Stimulated activated CD4-positive, alpha-beta T cell treated with anti-CD3 and anti-CD28 coated beads, Interleukin-4, amount 100 ng/mL, for 4 hours (primary cell): ENCODE results near the gene CLDN14.

Experiments
- DNase-seq, 2 experiments: peaks; one replicate each; pipeline ENCODE4 v3.0.0-alpha.2; 2020

Gene CLDN14, protein sequence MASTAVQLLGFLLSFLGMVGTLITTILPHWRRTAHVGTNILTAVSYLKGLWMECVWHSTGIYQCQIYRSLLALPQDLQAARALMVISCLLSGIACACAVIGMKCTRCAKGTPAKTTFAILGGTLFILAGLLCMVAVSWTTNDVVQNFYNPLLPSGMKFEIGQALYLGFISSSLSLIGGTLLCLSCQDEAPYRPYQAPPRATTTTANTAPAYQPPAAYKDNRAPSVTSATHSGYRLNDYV

GRCh38 chr21:36479415-36480402, at the start of gene CLDN14:
TSS of gene CLDN14 (minus strand) at chr21:36480122. CDS start at chr21:36461695, 18,427 bp downstream.
- DNase-seq, result no peak

GRCh38 chr21:36528716-36529115, 48.8 kb upstream of the CLDN14 start:
- DNase-seq, result no peak

DNA sequence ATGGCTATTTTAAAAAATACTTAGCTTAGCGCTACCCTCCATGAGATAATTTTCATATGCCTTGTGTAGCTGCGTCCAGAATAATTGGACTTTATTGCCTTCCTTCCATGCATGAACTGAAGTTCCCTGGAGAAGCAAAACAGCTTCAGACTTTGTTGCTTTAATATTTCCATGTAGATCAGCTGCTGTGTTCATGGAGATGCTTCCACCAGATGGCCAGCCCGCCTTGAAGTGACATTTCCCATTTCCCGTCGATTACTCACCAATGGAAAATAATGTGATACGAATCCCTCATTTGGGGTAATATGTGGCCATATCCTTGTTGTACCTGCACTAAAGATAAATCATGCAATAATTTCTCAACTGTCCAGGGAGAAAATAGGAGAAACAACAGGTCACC, 47.4 kb upstream of the CLDN14 start:
- DNase-seq, result no peak

DNA sequence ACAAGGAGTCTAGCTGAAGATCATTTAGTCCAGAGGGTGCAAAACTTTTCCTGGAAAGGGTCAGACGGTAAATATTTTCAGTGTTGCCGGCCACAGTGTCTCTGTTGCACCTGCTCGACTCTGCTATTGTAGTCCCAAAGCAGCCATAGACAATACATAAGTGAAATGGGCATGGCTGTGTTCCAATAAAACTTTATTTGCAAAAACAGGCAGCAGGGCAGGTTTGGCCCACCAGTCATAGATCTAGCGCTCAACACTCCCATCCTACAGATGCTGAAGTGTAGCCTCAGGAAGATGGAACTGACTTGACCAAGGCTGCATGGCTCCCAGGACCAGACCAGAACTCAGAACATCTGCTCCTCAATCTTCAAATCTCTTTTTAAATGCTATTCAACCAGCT, 46.2 kb upstream of the CLDN14 start:
- DNase-seq, result no peak

GRCh38 chr21:36524477-36524876, 44.6 kb upstream of the CLDN14 start:
- no peak for DNase-seq

- DNase-seq, result no peak
These were observed 42.4 kb upstream of the CLDN14 start for GRCh38 chr21:36522219-36522808.

DNA sequence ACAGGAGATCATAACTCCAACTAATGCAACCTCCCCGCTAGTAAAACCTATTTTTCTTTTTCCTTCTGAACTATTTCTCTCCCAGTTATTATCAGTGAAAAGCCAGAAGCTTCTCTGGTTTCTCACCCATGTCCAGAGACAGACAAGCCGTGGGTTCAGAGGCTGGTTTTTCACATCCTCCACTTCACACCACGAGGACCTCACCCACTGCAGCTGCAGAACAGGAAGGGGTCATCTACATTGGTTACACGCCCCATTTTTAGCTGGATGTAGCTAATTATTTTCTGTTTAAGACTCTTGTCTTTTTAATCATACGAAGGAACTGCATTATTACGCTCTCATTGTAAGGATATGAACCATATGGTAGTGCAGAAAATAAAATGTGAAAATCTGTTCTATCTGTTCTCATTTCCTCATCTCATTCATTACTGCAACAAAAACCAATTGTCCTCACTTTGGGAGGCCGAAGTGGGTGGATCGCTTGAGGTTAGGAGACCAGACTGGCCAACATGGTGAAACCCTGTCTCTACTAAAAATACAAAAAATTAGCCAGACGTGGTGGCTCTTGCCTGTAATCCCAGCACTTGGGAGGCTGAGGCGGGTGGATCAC, 39.1 kb upstream of the CLDN14 start:
- no peak for DNase-seq

DNA sequence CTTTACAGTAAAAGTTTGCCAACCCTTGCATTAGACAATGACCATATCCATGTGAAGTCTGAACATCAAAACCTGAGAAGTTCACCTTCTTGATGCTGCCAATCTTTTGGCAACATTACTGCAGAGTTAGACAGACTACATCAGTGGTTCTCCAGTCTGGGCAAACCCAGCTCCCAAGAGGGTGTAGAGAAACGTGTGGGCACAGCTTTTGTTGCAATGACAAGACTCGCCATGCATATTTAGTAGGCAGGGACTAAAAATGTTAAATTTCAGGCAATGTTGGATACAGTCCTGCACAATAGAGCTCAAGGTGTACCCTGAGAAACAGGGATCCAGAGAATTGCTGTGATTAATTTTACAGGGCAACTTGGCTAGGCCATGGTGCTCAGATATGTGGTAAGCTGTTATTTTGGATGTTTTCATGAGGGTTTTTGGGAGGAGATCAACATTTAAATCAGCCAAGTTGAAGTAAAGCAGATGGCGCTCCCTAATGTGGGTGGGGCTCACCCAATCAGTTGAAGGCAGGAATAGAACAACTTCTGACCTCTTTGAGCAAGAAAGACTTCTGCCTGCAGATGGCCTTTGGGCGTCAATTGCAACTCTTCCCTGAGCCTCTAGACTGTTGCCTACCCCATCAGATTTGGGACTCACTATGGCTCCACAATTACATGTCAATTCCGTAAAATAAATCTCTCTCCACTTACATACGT, 37.6 kb upstream of the CLDN14 start:
- DNase-seq, result no peak

DNA sequence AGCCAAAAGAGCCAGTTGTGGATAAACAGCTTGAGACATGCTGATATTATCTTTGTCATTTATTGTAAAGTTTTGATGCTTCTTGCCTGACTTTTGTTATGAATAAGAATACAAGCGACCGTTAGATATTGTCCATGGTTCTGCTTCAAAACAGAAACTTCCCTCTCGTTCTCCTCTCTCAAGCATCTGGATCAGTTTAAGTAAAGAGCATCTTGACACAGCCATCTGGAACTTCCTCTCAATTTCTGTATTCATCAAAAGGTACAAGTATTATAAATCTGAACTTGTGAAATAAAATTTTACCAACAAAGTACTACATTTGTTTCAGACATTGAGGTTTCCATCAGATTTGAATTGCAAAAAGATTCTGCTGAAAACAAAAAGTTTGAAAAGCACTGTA, 36.4 kb upstream of the CLDN14 start:
- DNase-seq, result no peak

DNA sequence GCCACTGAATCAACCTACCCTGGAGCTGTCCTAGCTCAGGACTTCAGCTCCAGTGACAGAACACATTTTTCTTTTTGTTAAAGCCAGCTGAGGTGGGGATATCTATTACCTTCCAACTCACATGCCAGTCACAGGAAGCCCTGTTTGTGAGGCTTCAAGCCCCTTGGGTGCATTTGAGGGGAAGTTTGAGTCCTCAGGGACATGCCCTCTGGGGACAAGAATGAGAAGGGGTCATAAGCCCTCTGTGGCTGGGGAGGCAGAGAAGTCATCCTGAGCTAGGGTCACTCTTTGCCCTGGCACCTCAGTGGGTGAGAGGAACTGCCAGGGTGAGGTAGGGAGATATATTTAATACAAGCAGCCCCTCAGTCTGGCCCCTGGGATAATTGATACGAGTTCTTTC, 33.5 kb upstream of the CLDN14 start:
- DNase-seq, result no peak

DNA sequence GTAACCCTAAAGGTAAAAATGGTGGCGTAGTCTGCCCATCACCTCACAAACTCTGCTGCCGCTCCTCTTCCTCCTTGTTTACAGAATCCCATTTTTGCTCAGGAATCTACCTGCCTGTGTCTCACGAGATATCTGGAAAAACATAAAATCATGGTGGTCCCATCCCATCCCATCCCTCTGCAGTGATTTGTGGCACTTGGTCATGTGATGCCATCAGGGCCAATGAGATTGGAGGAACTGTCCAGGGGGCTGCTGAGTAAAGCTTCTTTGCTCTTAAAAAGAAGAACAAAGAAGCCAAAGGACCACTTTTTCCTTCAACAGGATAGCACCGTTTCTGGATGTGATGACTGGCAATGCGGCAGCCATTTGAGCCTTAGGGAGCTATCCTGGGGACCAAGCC, 33.0 kb upstream of the CLDN14 start:
- DNase-seq, result no peak

DNA sequence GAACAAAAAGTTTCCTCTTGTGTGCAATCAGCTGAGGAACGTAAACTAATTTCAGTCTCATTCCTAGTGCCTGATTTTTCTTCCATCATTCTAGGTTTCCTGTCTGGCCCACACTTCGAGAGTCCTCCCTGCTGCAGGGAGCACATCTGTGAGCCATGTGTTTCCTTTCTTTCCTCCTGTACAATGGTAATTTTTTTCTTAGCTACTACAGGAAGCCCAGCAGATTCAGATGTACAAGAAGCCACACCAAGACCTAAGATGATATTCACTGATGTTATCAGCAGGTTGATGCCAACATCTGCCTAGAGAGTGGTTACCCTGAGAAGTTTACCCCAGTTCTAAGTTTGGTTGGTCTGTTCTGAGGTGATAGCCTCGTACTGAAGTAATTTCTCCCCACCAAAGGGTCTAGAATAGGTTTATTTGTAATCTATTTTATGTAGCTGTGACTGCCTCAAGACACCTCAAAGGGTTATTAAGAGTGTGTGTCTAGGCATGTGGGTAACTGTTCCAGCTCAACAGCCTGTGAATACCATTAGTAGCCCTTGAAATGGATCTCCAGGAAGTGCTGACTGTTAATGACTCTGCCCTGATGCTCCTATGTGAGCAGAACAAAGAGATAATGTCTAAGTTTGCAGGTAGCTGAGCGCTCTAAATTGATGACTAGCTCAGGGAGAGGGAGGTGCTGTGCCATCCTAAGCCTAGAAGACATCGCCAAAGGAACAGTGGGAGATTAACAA, 31.7 kb upstream of the CLDN14 start:
- DNase-seq, result no peak

DNA sequence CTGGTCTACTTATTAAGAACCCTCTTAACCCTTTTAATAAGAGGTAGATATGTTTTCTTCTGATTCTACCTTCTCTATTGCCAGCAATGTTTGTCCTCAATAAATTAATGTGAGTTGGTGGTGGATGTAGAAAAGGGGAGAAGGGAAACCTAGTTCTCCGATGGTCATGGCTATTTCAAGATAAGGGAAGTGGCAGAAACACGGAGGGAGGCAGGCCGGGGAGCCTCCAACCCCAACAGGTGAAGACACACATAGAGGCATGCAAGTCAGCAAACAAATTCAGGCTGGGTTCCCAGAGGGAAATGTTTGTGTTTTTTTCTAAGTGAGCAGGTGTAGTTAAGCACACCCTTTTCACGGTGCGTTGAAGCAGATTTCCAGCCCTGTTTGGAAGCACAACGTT, 31.0 kb upstream of the CLDN14 start:
- no peak for DNase-seq

DNA sequence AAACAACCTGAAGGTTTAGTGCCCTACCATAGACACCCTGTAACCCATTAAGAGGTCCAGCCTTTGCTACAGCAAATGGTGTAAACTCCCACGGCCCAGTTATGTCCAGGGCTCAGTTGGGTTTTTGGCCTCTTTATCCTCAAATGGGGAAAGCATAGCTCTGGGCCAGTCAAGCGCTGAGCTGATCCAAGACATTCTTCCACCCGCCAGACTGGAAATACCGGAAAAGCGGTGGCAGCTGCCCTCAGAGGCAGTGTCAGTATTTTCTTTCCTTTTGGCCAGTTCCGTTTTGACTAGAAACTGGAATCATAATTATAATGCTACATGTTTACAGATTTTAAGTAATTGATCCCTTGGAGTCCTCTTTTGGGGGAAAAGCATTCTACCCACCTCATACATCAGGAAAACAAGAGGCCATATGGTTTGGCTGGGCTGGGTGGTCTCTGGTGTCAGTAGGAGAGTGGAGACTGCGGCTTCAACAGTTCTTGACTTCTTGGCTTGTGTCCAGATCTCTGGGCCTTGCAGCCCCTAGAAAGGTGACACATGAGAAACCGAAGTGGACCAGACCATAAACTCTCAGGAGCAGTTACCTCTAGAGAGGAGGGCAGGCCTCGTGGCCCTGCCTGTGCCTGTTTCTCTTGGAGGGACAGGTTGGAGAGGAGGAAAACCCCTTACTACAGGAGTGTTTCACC, 30.2 kb upstream of the CLDN14 start:
- no peak for DNase-seq

DNA sequence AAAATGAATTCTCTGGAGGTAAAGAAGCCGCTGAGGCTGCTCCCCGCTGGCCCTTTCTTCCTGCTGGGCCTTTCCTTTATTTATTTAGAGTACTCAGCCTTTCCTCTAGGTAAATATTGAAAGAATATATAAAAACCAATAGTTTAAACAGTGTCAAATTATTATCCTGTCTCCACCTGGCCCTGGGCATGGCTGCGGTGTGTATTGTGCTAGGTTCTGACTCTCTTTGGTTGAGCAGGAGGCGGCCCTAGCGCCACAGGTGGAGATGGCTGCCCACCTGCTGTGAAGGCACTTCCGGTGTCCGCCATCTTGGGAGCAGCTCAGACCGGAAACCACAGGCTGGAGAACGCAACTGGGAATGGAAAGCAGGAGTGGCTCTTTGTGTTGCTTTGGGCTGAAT, 29.0 kb upstream of the CLDN14 start:
- DNase-seq, result no peak

DNA sequence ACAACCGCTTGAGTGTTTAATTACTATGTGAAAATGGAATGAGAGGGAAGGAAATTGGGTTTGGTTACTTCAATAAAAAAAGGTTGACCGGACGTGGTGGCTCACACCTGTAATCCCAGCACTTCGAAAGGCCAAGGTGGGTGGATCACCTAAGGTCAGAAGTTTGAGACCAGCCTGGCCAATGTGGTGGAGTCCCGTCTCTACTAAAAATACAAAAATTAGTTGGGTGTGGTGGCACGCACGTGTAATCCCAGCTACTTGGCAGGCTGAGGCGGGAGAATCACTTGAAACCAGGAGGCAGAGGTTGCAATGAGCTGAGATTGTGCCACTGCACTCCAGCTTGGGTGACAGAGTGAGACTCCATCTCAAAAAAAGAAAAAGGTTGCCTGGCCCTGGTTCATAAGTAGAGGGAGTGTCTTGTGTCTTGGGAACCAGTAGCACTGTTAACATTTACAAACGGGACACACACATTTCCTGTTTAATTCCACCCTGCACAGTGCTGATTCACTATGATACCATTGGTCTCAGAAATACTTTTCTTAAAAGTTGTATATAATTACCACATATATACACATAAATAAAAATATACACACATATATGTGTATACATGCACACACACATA, 27.6 kb upstream of the CLDN14 start:
- DNase-seq, result no peak

DNA sequence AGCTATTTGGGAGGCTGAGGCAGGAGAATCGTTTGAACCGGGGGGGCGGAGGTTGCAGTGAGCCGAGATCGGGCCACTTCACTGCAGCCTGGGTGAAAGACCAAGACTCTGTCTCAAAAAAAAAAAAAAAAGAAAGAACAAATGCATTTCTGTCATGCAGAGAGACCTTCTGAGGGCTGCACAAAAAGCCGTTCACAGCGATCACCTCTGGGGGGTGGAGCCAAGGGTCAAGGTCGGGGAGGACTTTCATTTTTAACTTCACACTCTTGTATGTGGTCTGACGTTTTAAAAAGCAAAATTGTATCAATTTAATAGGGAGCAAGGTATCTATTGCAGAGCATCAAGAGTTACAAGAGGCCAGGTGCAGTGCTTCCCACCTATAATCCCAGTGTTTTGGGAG, 26.6 kb upstream of the CLDN14 start:
- DNase-seq, result no peak

GRCh38 chr21:36504067-36505058, 24.4 kb upstream of the CLDN14 start:
- DNase-seq, result no peak

DNA sequence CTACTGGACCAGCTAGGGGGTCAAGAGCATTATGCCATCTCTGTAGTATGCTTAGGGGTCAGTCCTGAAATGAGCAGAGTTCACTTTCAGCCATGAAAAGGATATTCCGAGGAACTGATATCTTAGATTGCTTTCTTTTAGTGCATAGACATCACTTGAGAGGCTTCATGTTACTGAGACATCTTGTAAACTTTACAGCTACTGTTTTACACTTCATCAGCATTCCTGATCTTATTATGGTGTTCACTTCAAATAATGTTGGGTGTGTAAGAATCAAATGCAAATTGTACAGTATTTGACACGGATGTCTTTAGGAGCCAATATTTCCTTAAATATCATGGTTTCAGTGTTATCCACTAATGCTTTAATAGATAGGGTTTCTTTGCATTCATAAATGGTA, 22.4 kb upstream of the CLDN14 start:
- DNase-seq, result no peak

DNA sequence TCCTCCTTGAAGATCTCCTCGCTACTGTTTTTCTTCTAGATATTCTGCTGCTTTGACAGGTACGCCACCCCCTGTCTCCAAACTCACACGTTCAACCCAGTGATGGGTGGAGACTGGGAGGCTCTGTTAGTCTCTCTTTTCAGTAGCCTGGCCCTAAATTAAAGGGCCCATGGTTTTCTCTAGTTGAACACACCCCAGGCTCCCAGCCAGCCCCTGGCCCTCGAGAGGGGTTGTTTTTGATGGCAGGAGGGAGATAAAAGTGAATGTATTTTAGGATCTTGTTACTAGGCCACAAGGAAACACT, 21.6 kb upstream of the CLDN14 start:
- no peak for DNase-seq
